SU-DHL-6 (cell line): ENCODE data around the gene KRT73.

Source experiments
- CTCF ChIP-seq: fragments of 200-600 bp; sonication (generic); IDR thresholded peaks from one replicate; pipeline ENCODE4 v1.5.1; 2017; ENCODE audit warnings: antibody characterized with exemption, mild to moderate bottlenecking, low read length, moderate library complexity; ENCODE audit not compliant: insufficient read depth, poor library complexity, severe bottlenecking
- EZH2phosphoT487 ChIP-seq: fragments of 200-600 bp; sonication (generic), shearing (Covaris generic); conservative IDR thresholded peaks from 2 replicates; pipeline ENCODE4 v1.6.1; 2018; ENCODE audit warnings: mild to moderate bottlenecking, antibody characterized with exemption, low read length, moderate library complexity, mixed read lengths

- TF ChIP-seq CTCF (no peak), EZH2phosphoT487 (no peak)
These were observed 11.7 kb downstream of the KRT73 start for GRCh38 chr12:52606581-52607218.
